OCI-LY3 (cell line): ENCODE measurements around the gene BACH2.

Source experiments
- H2AFZ ChIP-seq: fragments of 200-600, 300-600 bp; shearing (Covaris generic); 2 replicates; pipeline ENCODE4 v1.6.0; 2014; ENCODE audit warnings: antibody characterized with exemption, low read depth, low read length
- H3K27ac ChIP-seq: fragments of 200-600, 300-600 bp; sonication (generic); 2 replicates; pipeline ENCODE4 v1.5.1; 2014; ENCODE audit warnings: mild to moderate bottlenecking, low read length, moderate library complexity, mixed read lengths
- H3K27me3 ChIP-seq: fragments of 200-600, 300-600 bp; sonication (generic); 2 replicates; pipeline ENCODE4 v1.6.1; 2014; ENCODE audit warnings: low read depth, low read length, mixed read lengths
- H3K36me3 ChIP-seq: fragments of 200-600, 300-600 bp; sonication (generic); replicated peaks from 2 replicates; pipeline ENCODE3; 2014; ENCODE audit warnings: low read depth, low read length, mixed read lengths
- H3K4me1 ChIP-seq: fragments of 300-600, 200-600 bp; sonication (generic); 2 replicates; pipeline ENCODE4 v1.6.1; 2014; ENCODE audit warnings: low read length, mixed read lengths
- H3K4me2 ChIP-seq: fragments of 200-600, 300-600 bp; sonication (generic); 2 replicates; pipeline ENCODE4 v1.6.1; 2014; ENCODE audit warnings: low read length, mixed read lengths
- H3K4me3 ChIP-seq: fragments of 300-600, 200-600 bp; sonication (generic); 2 replicates; pipeline ENCODE4 v1.5.1; 2014; ENCODE audit warnings: antibody characterized with exemption, mild to moderate bottlenecking, low read length, moderate library complexity
- H3K79me2 ChIP-seq: fragments of 300-600, 200-600 bp; shearing (Covaris generic); 2 replicates; pipeline ENCODE4 v1.6.1; 2014; ENCODE audit warnings: mild to moderate bottlenecking, low read length, mixed read lengths
- H3K9ac ChIP-seq: fragments of 300-600, 200-600 bp; shearing (Covaris generic); 2 replicates; pipeline ENCODE4 v1.6.0; 2014; ENCODE audit warnings: mild to moderate bottlenecking, low read length, moderate library complexity
- H3K9me3 ChIP-seq: fragments of 200-600, 300-600 bp; shearing (Covaris generic); 2 replicates; pipeline ENCODE4 v1.6.1; 2014; ENCODE audit warnings: low read length, mixed read lengths; ENCODE audit not compliant: insufficient read depth
- H4K20me1 ChIP-seq: fragments of 200-600, 300-600 bp; sonication (generic); 2 replicates; pipeline ENCODE4 v1.6.1; 2016; ENCODE audit warnings: low read length, mixed read lengths; ENCODE audit not compliant: insufficient read depth
- EZH2phosphoT487 ChIP-seq: fragments of 200-600 bp; shearing (Covaris generic); IDR thresholded peaks from 2 replicates; pipeline ENCODE4 v1.6.1; 2018; ENCODE audit warnings: antibody characterized with exemption, mixed run types, low read depth
- TF ChIP-seq, protein P1 (sequence below): fragments of 200-600, 300-600 bp; sonication (generic); IDR thresholded peaks from 2 replicates; pipeline ENCODE4 v1.5.1; 2014; ENCODE audit warnings: antibody characterized with exemption, low read length, low read depth

BACH2 gene

DNA sequence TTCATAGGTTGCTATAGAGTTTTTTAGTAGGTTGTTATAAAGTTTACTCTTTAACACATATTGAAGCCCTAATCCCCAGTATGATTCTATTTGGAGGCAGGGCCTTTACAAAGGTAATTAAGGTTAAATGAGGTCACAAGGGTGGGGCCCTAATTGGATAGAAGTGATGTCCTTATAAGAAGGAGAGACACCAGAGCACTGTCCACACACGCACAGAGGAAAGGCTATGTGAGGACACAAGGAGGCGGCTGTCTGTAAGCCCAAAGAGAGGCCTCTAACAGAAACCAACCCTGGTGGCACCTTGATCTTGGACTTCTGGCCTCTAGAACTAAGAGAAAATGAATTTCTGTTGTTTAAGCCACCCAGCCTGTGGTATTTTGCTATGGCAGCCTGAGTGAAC lies 303.8 kb downstream of the BACH2 start:
- Histone ChIP-seq H3K4me1 (no peaks in the 10 kb centered on the region), H3K36me3 (no peaks in the 10 kb centered on the region), H3K9me3 (no peaks in the 10 kb centered on the region), H3K9ac (no peak overlapping the region), H4K20me1 (no peaks in the 10 kb centered on the region), H3K27ac (no peak overlapping the region), H2AFZ (no peak overlapping the region), H3K79me2 (no peaks in the 10 kb centered on the region), H3K4me2 (no peak overlapping the region), H3K27me3 (peaks cover 3% of the 10 kb centered on the region; the same call in 1 of the 2 replicates), H3K4me3 (no peak overlapping the region)
- TF ChIP-seq EZH2phosphoT487, result no peak
- TF ChIP-seq, protein P1, sequence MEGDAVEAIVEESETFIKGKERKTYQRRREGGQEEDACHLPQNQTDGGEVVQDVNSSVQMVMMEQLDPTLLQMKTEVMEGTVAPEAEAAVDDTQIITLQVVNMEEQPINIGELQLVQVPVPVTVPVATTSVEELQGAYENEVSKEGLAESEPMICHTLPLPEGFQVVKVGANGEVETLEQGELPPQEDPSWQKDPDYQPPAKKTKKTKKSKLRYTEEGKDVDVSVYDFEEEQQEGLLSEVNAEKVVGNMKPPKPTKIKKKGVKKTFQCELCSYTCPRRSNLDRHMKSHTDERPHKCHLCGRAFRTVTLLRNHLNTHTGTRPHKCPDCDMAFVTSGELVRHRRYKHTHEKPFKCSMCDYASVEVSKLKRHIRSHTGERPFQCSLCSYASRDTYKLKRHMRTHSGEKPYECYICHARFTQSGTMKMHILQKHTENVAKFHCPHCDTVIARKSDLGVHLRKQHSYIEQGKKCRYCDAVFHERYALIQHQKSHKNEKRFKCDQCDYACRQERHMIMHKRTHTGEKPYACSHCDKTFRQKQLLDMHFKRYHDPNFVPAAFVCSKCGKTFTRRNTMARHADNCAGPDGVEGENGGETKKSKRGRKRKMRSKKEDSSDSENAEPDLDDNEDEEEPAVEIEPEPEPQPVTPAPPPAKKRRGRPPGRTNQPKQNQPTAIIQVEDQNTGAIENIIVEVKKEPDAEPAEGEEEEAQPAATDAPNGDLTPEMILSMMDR, result no peak

DNA sequence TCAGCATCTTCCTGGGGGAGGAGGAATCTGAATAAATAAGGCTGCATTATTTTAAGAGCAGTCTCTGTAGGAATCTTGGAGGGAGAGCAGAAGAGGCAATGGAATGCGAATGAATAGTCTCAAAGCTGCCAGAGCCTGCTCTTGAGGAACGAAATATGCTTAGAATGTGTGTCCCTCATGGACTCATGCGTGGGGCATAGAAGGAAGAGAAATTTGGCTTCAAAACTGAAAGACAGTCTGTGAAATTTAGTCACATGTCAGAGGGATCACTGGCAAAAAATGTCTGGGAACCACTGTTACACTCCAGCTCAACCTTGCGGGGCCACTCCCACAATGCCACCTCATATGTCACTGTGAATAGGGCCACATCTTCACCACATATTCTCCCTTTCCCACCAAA lies 306.9 kb downstream of the BACH2 start:
- Histone ChIP-seq H3K9ac (no peak overlapping the region), H3K27ac (no peak overlapping the region), H3K36me3 (no peaks in the 10 kb centered on the region), H3K4me2 (no peak overlapping the region), H3K9me3 (no peaks in the 10 kb centered on the region), H4K20me1 (no peaks in the 10 kb centered on the region), H3K4me1 (no peaks in the 10 kb centered on the region), H2AFZ (no peak overlapping the region), H3K27me3 (peaks cover 24% of the 10 kb centered on the region), H3K4me3 (no peak overlapping the region), H3K79me2 (no peaks in the 10 kb centered on the region)
- TF ChIP-seq, protein P1, result no peak
- TF ChIP-seq EZH2phosphoT487, result no peak

DNA sequence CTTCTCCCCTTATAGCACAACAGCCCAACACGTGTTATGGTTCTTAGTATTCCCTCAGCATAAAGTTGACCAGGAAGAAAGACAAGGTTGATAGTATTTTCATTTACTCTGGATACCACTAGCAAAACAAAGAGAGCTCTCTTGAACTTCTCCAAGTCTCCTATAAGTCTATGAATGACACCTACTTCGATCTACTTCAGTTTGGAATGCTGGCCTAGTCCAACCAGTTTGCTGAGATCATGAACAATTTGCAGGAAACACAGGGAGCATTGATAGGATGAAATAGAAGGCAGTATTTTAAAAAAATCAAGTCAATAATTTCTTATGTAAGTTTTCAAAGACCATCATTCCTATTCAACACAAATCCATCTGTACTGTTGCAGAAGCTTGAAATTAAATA lies 308.8 kb downstream of the BACH2 start:
- H3K27me3 ChIP-seq, result peaks cover 33% of the 10 kb centered on the region
- H3K4me3 ChIP-seq, result no peak overlapping the region
- H4K20me1 ChIP-seq, result no peaks in the 10 kb centered on the region
- H3K9ac ChIP-seq, result no peak overlapping the region
- H3K79me2 ChIP-seq, result no peaks in the 10 kb centered on the region
- no peaks in the 10 kb centered on the region for H3K36me3 ChIP-seq
- TF ChIP-seq EZH2phosphoT487, result no peak
- TF ChIP-seq, protein P1, result no peak
- H3K4me1 ChIP-seq, result no peaks in the 10 kb centered on the region
- H3K9me3 ChIP-seq, result no peaks in the 10 kb centered on the region
- H3K27ac ChIP-seq, result no peak overlapping the region
- H2AFZ ChIP-seq, result no peak overlapping the region
- H3K4me2 ChIP-seq, result no peak overlapping the region

DNA sequence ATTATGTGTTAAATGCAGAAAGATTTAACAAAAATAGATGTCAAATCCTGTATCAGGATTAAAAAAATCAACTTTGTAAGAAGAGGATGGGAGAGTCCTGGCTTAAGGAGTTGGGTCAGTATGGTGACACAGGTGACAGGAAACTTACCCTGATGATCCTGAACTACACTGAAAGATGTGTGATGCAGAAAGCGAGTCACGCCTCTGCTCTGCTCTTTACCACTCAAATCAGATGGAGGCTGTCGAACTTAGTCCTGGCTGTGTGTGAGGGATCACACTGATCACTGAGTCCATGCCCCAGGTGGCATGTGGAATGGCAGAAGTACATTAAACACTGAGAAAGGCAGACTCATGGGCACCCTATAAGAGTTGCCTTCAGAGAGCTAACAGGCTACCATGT lies 309.5 kb downstream of the BACH2 start:
- no peak overlapping the region for H3K27ac ChIP-seq
- H3K4me2 ChIP-seq, result no peak overlapping the region
- H3K79me2 ChIP-seq, result no peaks in the 10 kb centered on the region
- no peak overlapping the region for H3K9ac ChIP-seq
- no peaks in the 10 kb centered on the region for H3K36me3 ChIP-seq
- H4K20me1 ChIP-seq, result no peaks in the 10 kb centered on the region
- no peak overlapping the region for H3K4me3 ChIP-seq
- H3K27me3 ChIP-seq, result peaks cover 33% of the 10 kb centered on the region
- H2AFZ ChIP-seq, result no peak overlapping the region
- no peaks in the 10 kb centered on the region for H3K4me1 ChIP-seq
- TF ChIP-seq, protein P1, result no peak
- no peak for TF ChIP-seq EZH2phosphoT487
- no peaks in the 10 kb centered on the region for H3K9me3 ChIP-seq
